ENCODE data around the gene DUSP1.

GRCh38 chr5:172819569-172819968 lies 48.6 kb upstream of the DUSP1 start:
- TF ChIP-seq CTCF (IDR thresholded peaks at IDR 0.05) (no peak), POLR2AphosphoS5 (IDR thresholded peaks at IDR 0.05) (no peak), POLR2A (IDR thresholded peaks at IDR 0.05) (no peak), EP300 (IDR thresholded peaks at IDR 0.05) (no peak)

All from upper lobe of left lung (tissue), 4 donors.